Liver (tissue), 9 donors: ENCODE data around the gene NBEAL2. TPM values are rescaled to one million over a fixed set of nuclear protein-coding genes. Genes with fewer than 3 reads are reported as not detected.

Experiments used
- DNase-seq: peaks from one replicate; pipeline ENCODE4 v3.0.0-alpha.2; 2017; ENCODE audit warnings: low spot score
- H3K27ac ChIP-seq, 2 donors: one replicate each; pipeline ENCODE4 v1.7.0; 2013; ENCODE audit warnings: inconsistent platforms in 2 of 2, low read length in 2 of 2, control low read depth in 1 of 2, low read depth in 1 of 2, mild to moderate bottlenecking in 1 of 2
- H3K27me3 ChIP-seq, 4 donors: one replicate each; pipeline versions ENCODE4 v1.6.1 to v1.7.0; 2013; ENCODE audit warnings: low read length in 3 of 4, inconsistent platforms in 1 of 4, mild to moderate bottlenecking in 1 of 4, moderate library complexity in 1 of 4; ENCODE audit not compliant: control insufficient read depth in 4 of 4, insufficient read depth in 4 of 4
- H3K36me3 ChIP-seq, 4 donors: one replicate each; pipeline versions ENCODE4 v1.6.1 to v1.7.0; 2013; ENCODE audit warnings: low read length in 3 of 4, mild to moderate bottlenecking in 3 of 4, low read depth in 1 of 4, moderate library complexity in 1 of 4; ENCODE audit not compliant: control insufficient read depth in 4 of 4, insufficient read depth in 3 of 4
- H3K4me1 ChIP-seq, 4 donors: one replicate each; pipeline versions ENCODE4 v1.6.1 to v1.7.0; 2013; ENCODE audit warnings: low read length in 3 of 4, mild to moderate bottlenecking in 3 of 4, moderate library complexity in 1 of 4; ENCODE audit not compliant: control insufficient read depth in 4 of 4, insufficient read depth in 4 of 4
- H3K4me3 ChIP-seq, 3 donors: one replicate each; pipeline versions ENCODE4 v1.6.1 to v1.7.0; 2013; ENCODE audit warnings: low read length in 3 of 3, control low read depth in 1 of 3, low read depth in 1 of 3, mild to moderate bottlenecking in 1 of 3
- H3K9ac ChIP-seq, 2 donors: one replicate each; pipeline ENCODE4 v1.7.0; 2013; ENCODE audit warnings: low read length in 2 of 2, mild to moderate bottlenecking in 2 of 2, moderate library complexity in 2 of 2, control low read depth in 1 of 2, low read depth in 1 of 2
- H3K9me3 ChIP-seq, 4 donors: one replicate each; pipeline versions ENCODE4 v1.6.1 to v1.7.0; 2013; ENCODE audit warnings: low read length in 3 of 4; ENCODE audit not compliant: control insufficient read depth in 4 of 4
- EGR1 ChIP-seq, 2 donors: IDR thresholded peaks; 2 replicates each; pipeline ENCODE4 v1.6.1; 2016 to 2018; ENCODE audit warnings: antibody characterized with exemption in 2 of 2, low read depth in 2 of 2
- FOXA1 ChIP-seq: IDR thresholded peaks from 2 replicates; pipeline ENCODE4 v1.6.1; 2016; ENCODE audit warnings: antibody characterized with exemption
- FOXA2 ChIP-seq: IDR thresholded peaks from 2 replicates; pipeline ENCODE4 v1.6.1; 2016; ENCODE audit warnings: antibody characterized with exemption
- GABPA ChIP-seq, 2 donors: IDR thresholded peaks in 1 of 2; conservative IDR thresholded peaks in 1 of 2; 2 replicates each; pipeline ENCODE4 v1.6.1; 2016; ENCODE audit warnings: antibody characterized with exemption in 2 of 2, mild to moderate bottlenecking in 1 of 2, moderate library complexity in 1 of 2
- HNF4A ChIP-seq, 2 donors: conservative IDR thresholded peaks; 2 replicates each; pipeline ENCODE4 v1.6.1; 2016; ENCODE audit warnings: antibody characterized with exemption in 2 of 2, mild to moderate bottlenecking in 2 of 2
- HNF4G ChIP-seq: IDR thresholded peaks from 2 replicates; pipeline ENCODE4 v1.6.1; 2016; ENCODE audit warnings: antibody characterized with exemption
- JUND ChIP-seq, 2 donors: IDR thresholded peaks; 2 replicates each; pipeline ENCODE4 v1.6.1; 2016; ENCODE audit warnings: antibody characterized with exemption in 2 of 2
- NR2F2 ChIP-seq: IDR thresholded peaks from 2 replicates; pipeline ENCODE4 v1.6.1; 2016; ENCODE audit warnings: antibody characterized with exemption
- RAD21 ChIP-seq, 2 donors: IDR thresholded peaks; 2 replicates each; pipeline ENCODE4 v1.6.1; 2016; ENCODE audit warnings: antibody characterized with exemption in 2 of 2, mild to moderate bottlenecking in 2 of 2
- REST ChIP-seq: IDR thresholded peaks from 2 replicates; pipeline ENCODE4 v1.6.1; 2016; ENCODE audit warnings: antibody characterized with exemption, mild to moderate bottlenecking
- RXRA ChIP-seq, 2 donors: IDR thresholded peaks; 2 replicates each; pipeline ENCODE4 v1.6.1; 2017 to 2018; ENCODE audit warnings: antibody characterized with exemption in 2 of 2, mild to moderate bottlenecking in 1 of 2
- SP1 ChIP-seq: IDR thresholded peaks from 2 replicates; pipeline ENCODE4 v1.6.1; 2018; ENCODE audit warnings: antibody characterized with exemption, mild to moderate bottlenecking
- TAF1 ChIP-seq: conservative IDR thresholded peaks from 2 replicates; pipeline ENCODE4 v1.6.1; 2016; ENCODE audit warnings: antibody characterized with exemption, mild to moderate bottlenecking
- YY1 ChIP-seq: IDR thresholded peaks from 2 replicates; pipeline ENCODE4 v1.6.1; 2016; ENCODE audit warnings: antibody characterized with exemption, mild to moderate bottlenecking
- polyA plus RNA-seq, 2 donors: library from polyadenylated mRNA; stranded (reverse) in 1 of 2; unstranded in 1 of 2; fragments of 200-250 nt in 1 of 2; fragments of >200 nt in 1 of 2; fragmentation: Nextera tagmentation in 1 of 2; extraction: Ambion mirVana in 1 of 2; gene quantifications; one replicate each; pipeline versions ENCODE4 v1.2.1 to v1.2.3, GENCODE V29; 2013 to 2015
- total RNA-seq, 2 donors: library from RNA; depleted of rRNA; stranded (reverse); fragments of >200 nt; gene quantifications; one replicate each; pipeline ENCODE4 v1.2.3, GENCODE V29; 2014
- TF ChIP-seq, protein P1 (sequence below): IDR thresholded peaks from 2 replicates; pipeline ENCODE4 v1.6.1; 2016; ENCODE audit warnings: antibody characterized with exemption
- TF ChIP-seq, protein P2 (sequence below): fragments of 150-350 bp; IDR thresholded peaks from 2 replicates; pipeline ENCODE4 v1.5.1; 2017; ENCODE audit warnings: improper control_type of control experiment, low read depth, low read length; ENCODE audit not compliant: missing input control
- TF ChIP-seq, protein P3 (sequence below): IDR thresholded peaks from 2 replicates; pipeline ENCODE4 v1.6.1; 2016; ENCODE audit warnings: antibody characterized with exemption
- TF ChIP-seq, protein P4 (sequence below): IDR thresholded peaks from 2 replicates; pipeline ENCODE4 v1.6.1; 2016; ENCODE audit warnings: antibody characterized with exemption
- donor health status: healthy.
- donor health status: healthy.
- donor health status: healthy.
- donor health status: healthy.
- donor health status: healthy.

The NBEAL2 gene
- total and polyA plus RNA-seq, 4 donors, result 2.0 to 20.7 (median 7.6) TPM

GRCh38 chr3:47047673-47048072 lies 68.2 kb downstream of the NBEAL2 start:
- TF ChIP-seq HNF4G (no peak), RAD21 (IDR thresholded peaks at IDR 0.05) (no peak), YY1 (no peak), NR2F2 (no peak), JUND (IDR thresholded peaks at IDR 0.05) (no peak), HNF4A (conservative IDR thresholded peaks at IDR 0.05) (no peak), FOXA2 (no peak), TAF1 (no peak), GABPA (IDR thresholded peaks at IDR 0.05 in 1 of 2, conservative IDR thresholded peaks at IDR 0.05 in 1 of 2) (no peak), FOXA1 (no peak), EGR1 (IDR thresholded peaks at IDR 0.05; ENCODE audit: low read depth in 2 of 2) (no peak), REST (no peak), SP1 (no peak), RXRA (IDR thresholded peaks at IDR 0.05) (no peak)
- TF ChIP-seq, protein P1, sequence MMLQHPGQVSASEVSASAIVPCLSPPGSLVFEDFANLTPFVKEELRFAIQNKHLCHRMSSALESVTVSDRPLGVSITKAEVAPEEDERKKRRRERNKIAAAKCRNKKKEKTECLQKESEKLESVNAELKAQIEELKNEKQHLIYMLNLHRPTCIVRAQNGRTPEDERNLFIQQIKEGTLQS, result no peak
- TF ChIP-seq, protein P2, sequence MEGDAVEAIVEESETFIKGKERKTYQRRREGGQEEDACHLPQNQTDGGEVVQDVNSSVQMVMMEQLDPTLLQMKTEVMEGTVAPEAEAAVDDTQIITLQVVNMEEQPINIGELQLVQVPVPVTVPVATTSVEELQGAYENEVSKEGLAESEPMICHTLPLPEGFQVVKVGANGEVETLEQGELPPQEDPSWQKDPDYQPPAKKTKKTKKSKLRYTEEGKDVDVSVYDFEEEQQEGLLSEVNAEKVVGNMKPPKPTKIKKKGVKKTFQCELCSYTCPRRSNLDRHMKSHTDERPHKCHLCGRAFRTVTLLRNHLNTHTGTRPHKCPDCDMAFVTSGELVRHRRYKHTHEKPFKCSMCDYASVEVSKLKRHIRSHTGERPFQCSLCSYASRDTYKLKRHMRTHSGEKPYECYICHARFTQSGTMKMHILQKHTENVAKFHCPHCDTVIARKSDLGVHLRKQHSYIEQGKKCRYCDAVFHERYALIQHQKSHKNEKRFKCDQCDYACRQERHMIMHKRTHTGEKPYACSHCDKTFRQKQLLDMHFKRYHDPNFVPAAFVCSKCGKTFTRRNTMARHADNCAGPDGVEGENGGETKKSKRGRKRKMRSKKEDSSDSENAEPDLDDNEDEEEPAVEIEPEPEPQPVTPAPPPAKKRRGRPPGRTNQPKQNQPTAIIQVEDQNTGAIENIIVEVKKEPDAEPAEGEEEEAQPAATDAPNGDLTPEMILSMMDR, result no peak
- TF ChIP-seq, protein P3, sequence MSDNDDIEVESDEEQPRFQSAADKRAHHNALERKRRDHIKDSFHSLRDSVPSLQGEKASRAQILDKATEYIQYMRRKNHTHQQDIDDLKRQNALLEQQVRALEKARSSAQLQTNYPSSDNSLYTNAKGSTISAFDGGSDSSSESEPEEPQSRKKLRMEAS, result no peak
- TF ChIP-seq, protein P4, sequence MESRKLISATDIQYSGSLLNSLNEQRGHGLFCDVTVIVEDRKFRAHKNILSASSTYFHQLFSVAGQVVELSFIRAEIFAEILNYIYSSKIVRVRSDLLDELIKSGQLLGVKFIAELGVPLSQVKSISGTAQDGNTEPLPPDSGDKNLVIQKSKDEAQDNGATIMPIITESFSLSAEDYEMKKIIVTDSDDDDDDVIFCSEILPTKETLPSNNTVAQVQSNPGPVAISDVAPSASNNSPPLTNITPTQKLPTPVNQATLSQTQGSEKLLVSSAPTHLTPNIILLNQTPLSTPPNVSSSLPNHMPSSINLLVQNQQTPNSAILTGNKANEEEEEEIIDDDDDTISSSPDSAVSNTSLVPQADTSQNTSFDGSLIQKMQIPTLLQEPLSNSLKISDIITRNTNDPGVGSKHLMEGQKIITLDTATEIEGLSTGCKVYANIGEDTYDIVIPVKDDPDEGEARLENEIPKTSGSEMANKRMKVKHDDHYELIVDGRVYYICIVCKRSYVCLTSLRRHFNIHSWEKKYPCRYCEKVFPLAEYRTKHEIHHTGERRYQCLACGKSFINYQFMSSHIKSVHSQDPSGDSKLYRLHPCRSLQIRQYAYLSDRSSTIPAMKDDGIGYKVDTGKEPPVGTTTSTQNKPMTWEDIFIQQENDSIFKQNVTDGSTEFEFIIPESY, result no peak
- no peak for DNase-seq
- no peaks in the 10 kb centered on the region for H3K27me3 ChIP-seq
- H3K4me1 ChIP-seq, result no peaks in the 10 kb centered on the region
- no peak overlapping the region for H3K4me3 ChIP-seq
- no peaks in the 10 kb centered on the region for H3K9me3 ChIP-seq
- peaks cover 3 to 9% (median 7%) of the 10 kb centered on the region in 4 donors for H3K36me3 ChIP-seq
- no peak overlapping the region for H3K27ac ChIP-seq
- no peak overlapping the region for H3K9ac ChIP-seq

GRCh38 chr3:47054412-47054811 lies 74.9 kb downstream of the NBEAL2 start:
- Histone ChIP-seq H3K27ac (no peak overlapping the region), H3K9me3 (no peaks in the 10 kb centered on the region), H3K9ac (no peak overlapping the region), H3K4me3 (no peak overlapping the region), H3K4me1 (peaks cover 0 to 3% (median 1%) of the 10 kb centered on the region in 4 donors), H3K27me3 (no peaks in the 10 kb centered on the region), H3K36me3 (peaks cover 4 to 15% (median 12%) of the 10 kb centered on the region in 4 donors)
- TF ChIP-seq YY1, result no peak
- TF ChIP-seq, protein P4, result no peak
- TF ChIP-seq, protein P1, result no peak
- TF ChIP-seq, protein P3, result no peak
- DNase-seq, result no peak
